ENCODE results near the gene ERN1.

GRCh38 chr17:64113006-64113405, 16.9 kb downstream of the ERN1 start:
- no peak for TF ChIP-seq EP300 (IDR thresholded peaks at IDR 0.05; ENCODE audit: low read depth)
- no peak for TF ChIP-seq CTCF (IDR thresholded peaks at IDR 0.05)
- TF ChIP-seq POLR2AphosphoS5 (IDR thresholded peaks at IDR 0.05): no peak
- TF ChIP-seq POLR2A (IDR thresholded peaks at IDR 0.05): no peak
